Stimulated activated CD8-positive, alpha-beta memory T cell treated with anti-CD3 and anti-CD28 coated beads, Interleukin-12 subunit alpha, Interleukin-12 subunit beta, amount 100 ng/mL, for 1 hour (primary cell): Measurements from ENCODE around the gene RNF212.
"Not testable (repeated sequence)": the region's sequence is repeated elsewhere in the genome, so short reads cannot be mapped to it uniquely, and the experiment has no call there.

Experiments
- DNase-seq: peaks from one replicate; pipeline ENCODE4 v3.0.0-alpha.2; 2020; ENCODE audit warnings: low read depth

Gene RNF212

GRCh38 chr4:1113311-1114009, at the start of gene RNF212:
Gene RNF212, minus strand, starts transcription at chr4:1113564. Its CDS starts 100 bp downstream, at chr4:1113464.
- peak; percentile 13 for DNase-seq

GRCh38 chr4:1160351-1160750, 47.0 kb upstream of the RNF212 start:
- DNase-seq = no peak

GRCh38 chr4:1156069-1156468, 42.7 kb upstream of the RNF212 start:
- no peak for DNase-seq

- DNase-seq = no peak
Measured at GRCh38 chr4:1155314-1155713, 42.0 kb upstream of the RNF212 start.

- DNase-seq = no peak
Measured at GRCh38 chr4:1154523-1155182, 41.3 kb upstream of the RNF212 start.

GRCh38 chr4:1154126-1154522, 40.8 kb upstream of the RNF212 start:
- no peak for DNase-seq

GRCh38 chr4:1153567-1154090, 40.3 kb upstream of the RNF212 start:
- no peak for DNase-seq

GRCh38 chr4:1152290-1152689, 38.9 kb upstream of the RNF212 start:
- no peak for DNase-seq

- no peak for DNase-seq
Measured at GRCh38 chr4:1151541-1151940, 38.2 kb upstream of the RNF212 start.

- DNase-seq = no peak
Measured at GRCh38 chr4:1150875-1151274, 37.5 kb upstream of the RNF212 start.

- no peak for DNase-seq
Measured at GRCh38 chr4:1139860-1140259, 26.5 kb upstream of the RNF212 start.

GRCh38 chr4:1137850-1138249, 24.5 kb upstream of the RNF212 start:
- no peak for DNase-seq

- no peak for DNase-seq
Measured at GRCh38 chr4:1137063-1137776, 23.9 kb upstream of the RNF212 start.

- DNase-seq = no peak
Measured at GRCh38 chr4:1136048-1136447, 22.7 kb upstream of the RNF212 start.

- no peak for DNase-seq
Measured at GRCh38 chr4:1133033-1133432, 19.7 kb upstream of the RNF212 start.

- peak; percentile 57 for DNase-seq
Measured at GRCh38 chr4:1130316-1131186, 17.2 kb upstream of the RNF212 start.

GRCh38 chr4:1126506-1126905, 13.1 kb upstream of the RNF212 start:
- no peak for DNase-seq

- DNase-seq = not testable (repeated sequence)
Measured at GRCh38 chr4:1125466-1125865, 12.1 kb upstream of the RNF212 start.

- no peak for DNase-seq
Measured at GRCh38 chr4:1124818-1125217, 11.5 kb upstream of the RNF212 start.

GRCh38 chr4:1122505-1122904, 9.1 kb upstream of the RNF212 start:
- DNase-seq = no peak

- no peak for DNase-seq
Measured at GRCh38 chr4:1116838-1117237, 3.5 kb upstream of the RNF212 start.
